Upper lobe of left lung (tissue), 4 donors: ENCODE data around the gene BCL2.

Experiments
- POLR2A ChIP-seq, 4 donors: fragments of 450-650 bp; IDR thresholded peaks; one replicate each; pipeline ENCODE4 v1.5.1; 2016 to 2017; ENCODE audit warnings: antibody characterized with exemption in 4 of 4, mild to moderate bottlenecking in 2 of 4
- POLR2AphosphoS5 ChIP-seq, 2 donors: sonication (generic); formaldehyde crosslinking; IDR thresholded peaks; one replicate each; pipeline ENCODE4 v1.5.1; 2017; ENCODE audit warnings: antibody characterized with exemption in 2 of 2
- TF ChIP-seq, protein P1 (sequence below), 6 experiments: fragments of 450-650 bp in 4 of 6; fragments of 200-600 bp in 2 of 6; sonication (generic) in 2 of 6; IDR thresholded peaks; one replicate each; pipeline ENCODE4 v1.5.1; 2016 to 2019; ENCODE audit warnings: antibody characterized with exemption in 6 of 6

DNA sequence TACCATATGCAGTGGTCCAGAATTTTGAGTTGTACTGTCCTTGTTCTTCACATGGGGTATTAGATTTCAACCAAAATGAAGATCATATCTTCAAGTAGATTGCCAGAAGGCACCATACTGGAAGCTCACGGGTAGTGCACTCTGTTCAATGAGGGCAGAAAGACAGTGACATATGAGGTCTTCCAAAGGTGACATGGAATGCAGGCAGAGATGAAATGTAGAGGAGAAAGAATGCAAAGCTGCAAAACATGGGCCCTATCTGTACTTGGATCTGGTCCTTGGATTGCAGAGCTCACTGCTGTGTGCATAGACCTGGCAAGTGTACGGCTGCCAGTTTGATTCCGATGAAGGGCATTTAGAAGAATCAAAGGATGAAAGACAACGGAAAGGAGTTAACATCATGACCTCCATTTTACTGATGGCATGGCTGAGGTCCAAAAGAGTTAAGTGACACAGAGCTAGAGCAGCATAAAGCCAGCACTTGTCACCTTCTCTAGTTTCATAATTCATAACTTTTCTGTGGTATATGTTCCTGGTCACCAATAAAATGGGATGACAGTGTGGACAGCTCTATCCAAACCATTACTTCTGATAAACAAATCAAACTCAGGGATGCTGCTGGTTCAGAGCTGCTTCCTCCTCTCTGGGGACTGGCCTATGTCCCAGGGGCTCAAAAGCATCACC, 64.7 kb downstream of the BCL2 start:
- TF ChIP-seq POLR2A (IDR thresholded peaks at IDR 0.05) (no peak), POLR2AphosphoS5 (IDR thresholded peaks at IDR 0.05) (no peak)
- TF ChIP-seq, protein P1, sequence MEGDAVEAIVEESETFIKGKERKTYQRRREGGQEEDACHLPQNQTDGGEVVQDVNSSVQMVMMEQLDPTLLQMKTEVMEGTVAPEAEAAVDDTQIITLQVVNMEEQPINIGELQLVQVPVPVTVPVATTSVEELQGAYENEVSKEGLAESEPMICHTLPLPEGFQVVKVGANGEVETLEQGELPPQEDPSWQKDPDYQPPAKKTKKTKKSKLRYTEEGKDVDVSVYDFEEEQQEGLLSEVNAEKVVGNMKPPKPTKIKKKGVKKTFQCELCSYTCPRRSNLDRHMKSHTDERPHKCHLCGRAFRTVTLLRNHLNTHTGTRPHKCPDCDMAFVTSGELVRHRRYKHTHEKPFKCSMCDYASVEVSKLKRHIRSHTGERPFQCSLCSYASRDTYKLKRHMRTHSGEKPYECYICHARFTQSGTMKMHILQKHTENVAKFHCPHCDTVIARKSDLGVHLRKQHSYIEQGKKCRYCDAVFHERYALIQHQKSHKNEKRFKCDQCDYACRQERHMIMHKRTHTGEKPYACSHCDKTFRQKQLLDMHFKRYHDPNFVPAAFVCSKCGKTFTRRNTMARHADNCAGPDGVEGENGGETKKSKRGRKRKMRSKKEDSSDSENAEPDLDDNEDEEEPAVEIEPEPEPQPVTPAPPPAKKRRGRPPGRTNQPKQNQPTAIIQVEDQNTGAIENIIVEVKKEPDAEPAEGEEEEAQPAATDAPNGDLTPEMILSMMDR (IDR thresholded peaks at IDR 0.05): no peak
